H1 (cell line): ENCODE data around the gene PAEP. TPM values are rescaled to one million over a fixed set of nuclear protein-coding genes. Genes with fewer than 3 reads are reported as not detected.

Source experiments
- ATF3 ChIP-seq: IDR thresholded peaks from 2 replicates; pipeline ENCODE4 v1.6.1; 2011; ENCODE audit warnings: low read depth, mild to moderate bottlenecking, low read length; ENCODE audit not compliant: insufficient read depth
- EP300 ChIP-seq, 2 experiments: IDR thresholded peaks; 1 replicate in 1 of 2; 2 replicates in 1 of 2; pipeline ENCODE4 v1.6.1; 2011 to 2012; ENCODE audit warnings: low read depth in 2 of 2, low read length in 2 of 2, mild to moderate bottlenecking in 2 of 2, borderline replicate concordance in 1 of 2, inconsistent platforms in 1 of 2, moderate library complexity in 1 of 2
- KDM4A ChIP-seq: IDR thresholded peaks from one replicate; pipeline ENCODE4 v1.7.1; 2012; ENCODE audit warnings: low read depth, mild to moderate bottlenecking, moderate library complexity, low read length, inconsistent platforms; ENCODE audit not compliant: severe bottlenecking
- NANOG ChIP-seq: IDR thresholded peaks from 2 replicates; pipeline ENCODE4 v1.6.1; 2011; ENCODE audit warnings: low read length, low read depth, mild to moderate bottlenecking, inconsistent platforms; ENCODE audit not compliant: insufficient read depth, poor library complexity, severe bottlenecking
- SIN3A ChIP-seq, 2 experiments: IDR thresholded peaks in 1 of 2; conservative IDR thresholded peaks in 1 of 2; 2 replicates each; pipeline ENCODE4 v1.6.1; 2011 to 2012; ENCODE audit warnings: low read length in 2 of 2, improper control_type of control experiment in 1 of 2, low read depth in 1 of 2, mild to moderate bottlenecking in 1 of 2
- SIRT6 ChIP-seq: IDR thresholded peaks from one replicate; pipeline ENCODE4 v1.7.1; 2012; ENCODE audit warnings: low read length, inconsistent platforms
- TAF7 ChIP-seq: optimal IDR thresholded peaks from 2 replicates; pipeline ENCODE3; 2011; ENCODE audit warnings: low read depth, mild to moderate bottlenecking, inconsistent platforms, low read length, moderate library complexity, borderline replicate concordance
- polyA plus RNA-seq, 7 experiments: library from polyadenylated mRNA; depleted of rRNA in 3 of 7; stranded (reverse) in 5 of 7; unstranded in 2 of 7; fragments of >200 nt in 5 of 7; fragments of 200-250 nt in 2 of 7; gene quantifications; 1 replicate in 5 of 7; 2 replicates in 1 of 7; 4 replicates in 1 of 7; pipeline versions ENCODE4 v1.2.1 to v1.2.3, GENCODE V29; 2011 to 2013; ENCODE audit warnings: missing spikeins in 2 of 7, mixed read lengths in 2 of 7
- total RNA-seq: library from RNA; stranded (reverse); fragmentation: NEBNext Ultra II Directional; extraction: Animal tissue kit (Norgen Biotek cat#: 25700); gene quantifications from 2 replicates; pipeline ENCODE4 v1.2.1, GENCODE V29; 2021

The PAEP gene
- total and polyA plus RNA-seq, 2 of the 8 experiments (the other 6 are each of a cell fraction or from before 2014, with no cell fraction given): not detected

GRCh38 chr9:135561391-135562234, at the start of gene PAEP (continued):
- TF ChIP-seq KDM4A: no peak
- no peak for TF ChIP-seq EP300 (IDR thresholded peaks at IDR 0.05; ENCODE audit: borderline replicate concordance in 1 of 2, low read depth in 2 of 2, low read length in 2 of 2)
- no peak for TF ChIP-seq SIRT6
- no peak for TF ChIP-seq SIN3A (conservative IDR thresholded peaks at IDR 0.05 in 1 of 2, IDR thresholded peaks at IDR 0.05 in 1 of 2; ENCODE audit: low read depth in 1 of 2, low read length in 2 of 2)
- no peak for TF ChIP-seq ATF3
- TF ChIP-seq TAF7: no peak
- TF ChIP-seq NANOG: no peak
